HepG2 (cell line): ENCODE data around the gene YY1.

Source experiments
- CHCHD3 ChIP-seq: sonication (generic); formaldehyde crosslinking; IDR thresholded peaks from 2 replicates; pipeline ENCODE4 v1.8.0; 2022; ENCODE audit warnings: mild to moderate bottlenecking, missing genetic modification reagents, moderate library complexity
- HIVEP1 ChIP-seq: sonication (generic); formaldehyde crosslinking; IDR thresholded peaks from 2 replicates; pipeline ENCODE4 v1.4.0; 2020; ENCODE audit warnings: mild to moderate bottlenecking, missing genetic modification reagents
- HNF4A ChIP-seq: sonication (generic); formaldehyde crosslinking; IDR thresholded peaks from 2 replicates; pipeline ENCODE4 v1.4.0; 2020; ENCODE audit warnings: missing genetic modification reagents
- ZKSCAN5 ChIP-seq: sonication (generic); formaldehyde crosslinking; IDR thresholded peaks from 2 replicates; pipeline ENCODE4 v1.5.1; 2020; ENCODE audit warnings: mild to moderate bottlenecking, missing genetic modification reagents
- ZNF558 ChIP-seq: sonication (generic); formaldehyde crosslinking; IDR thresholded peaks from 2 replicates; pipeline ENCODE4 v1.9.0; 2022; ENCODE audit warnings: mild to moderate bottlenecking, missing genetic modification reagents, borderline replicate concordance

DNA sequence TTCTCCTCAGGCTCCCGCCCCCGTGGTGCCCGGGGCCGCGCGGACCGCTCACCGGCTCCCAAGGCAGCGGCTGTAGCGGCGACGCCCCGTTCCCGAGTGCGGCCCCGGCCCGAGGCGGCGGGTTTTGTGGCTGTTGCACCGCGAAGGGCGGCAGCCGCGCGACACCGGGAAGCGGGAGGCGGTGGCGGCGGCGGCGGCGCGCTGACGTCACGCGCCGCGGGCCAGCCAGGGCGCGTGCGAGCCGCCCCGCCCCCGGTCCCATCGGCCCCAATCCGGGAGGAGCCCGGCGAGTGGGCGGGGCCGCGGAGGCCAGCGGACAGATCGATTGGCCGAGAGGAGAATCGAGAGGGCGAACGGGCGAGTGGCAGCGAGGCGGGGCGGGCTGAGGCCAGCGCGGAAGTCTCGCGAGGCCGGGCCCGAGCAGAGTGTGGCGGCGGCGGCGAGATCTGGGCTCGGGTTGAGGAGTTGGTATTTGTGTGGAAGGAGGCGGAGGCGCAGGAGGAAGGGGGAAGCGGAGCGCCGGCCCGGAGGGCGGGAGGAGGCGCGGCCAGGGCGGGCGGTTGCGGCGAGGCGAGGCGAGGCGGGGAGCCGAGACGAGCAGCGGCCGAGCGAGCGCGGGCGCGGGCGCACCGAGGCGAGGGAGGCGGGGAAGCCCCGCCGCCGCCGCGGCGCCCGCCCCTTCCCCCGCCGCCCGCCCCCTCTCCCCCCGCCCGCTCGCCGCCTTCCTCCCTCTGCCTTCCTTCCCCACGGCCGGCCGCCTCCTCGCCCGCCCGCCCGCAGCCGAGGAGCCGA is at the start of gene YY1:
- TF ChIP-seq HIVEP1 (CRISPR knock-in tag) (no peak), ZKSCAN5 (CRISPR knock-in tag) (no peak), ZNF558 (CRISPR knock-in tag) (no peak), CHCHD3 (CRISPR knock-in tag) (no peak; the same call in 1 of the 2 replicates), HNF4A (no peak)
